ENCODE data around the gene TMBIM4. TPM values are rescaled to one million over a fixed set of nuclear protein-coding genes. Genes with fewer than 3 reads are reported as not detected.
"Not testable (repeated sequence)": the region's sequence is repeated elsewhere in the genome, so short reads cannot be mapped to it uniquely, and the experiment has no call there.

Gene TMBIM4, protein sequence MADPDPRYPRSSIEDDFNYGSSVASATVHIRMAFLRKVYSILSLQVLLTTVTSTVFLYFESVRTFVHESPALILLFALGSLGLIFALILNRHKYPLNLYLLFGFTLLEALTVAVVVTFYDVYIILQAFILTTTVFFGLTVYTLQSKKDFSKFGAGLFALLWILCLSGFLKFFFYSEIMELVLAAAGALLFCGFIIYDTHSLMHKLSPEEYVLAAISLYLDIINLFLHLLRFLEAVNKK
- 70.6 TPM for total RNA-seq

DNA sequence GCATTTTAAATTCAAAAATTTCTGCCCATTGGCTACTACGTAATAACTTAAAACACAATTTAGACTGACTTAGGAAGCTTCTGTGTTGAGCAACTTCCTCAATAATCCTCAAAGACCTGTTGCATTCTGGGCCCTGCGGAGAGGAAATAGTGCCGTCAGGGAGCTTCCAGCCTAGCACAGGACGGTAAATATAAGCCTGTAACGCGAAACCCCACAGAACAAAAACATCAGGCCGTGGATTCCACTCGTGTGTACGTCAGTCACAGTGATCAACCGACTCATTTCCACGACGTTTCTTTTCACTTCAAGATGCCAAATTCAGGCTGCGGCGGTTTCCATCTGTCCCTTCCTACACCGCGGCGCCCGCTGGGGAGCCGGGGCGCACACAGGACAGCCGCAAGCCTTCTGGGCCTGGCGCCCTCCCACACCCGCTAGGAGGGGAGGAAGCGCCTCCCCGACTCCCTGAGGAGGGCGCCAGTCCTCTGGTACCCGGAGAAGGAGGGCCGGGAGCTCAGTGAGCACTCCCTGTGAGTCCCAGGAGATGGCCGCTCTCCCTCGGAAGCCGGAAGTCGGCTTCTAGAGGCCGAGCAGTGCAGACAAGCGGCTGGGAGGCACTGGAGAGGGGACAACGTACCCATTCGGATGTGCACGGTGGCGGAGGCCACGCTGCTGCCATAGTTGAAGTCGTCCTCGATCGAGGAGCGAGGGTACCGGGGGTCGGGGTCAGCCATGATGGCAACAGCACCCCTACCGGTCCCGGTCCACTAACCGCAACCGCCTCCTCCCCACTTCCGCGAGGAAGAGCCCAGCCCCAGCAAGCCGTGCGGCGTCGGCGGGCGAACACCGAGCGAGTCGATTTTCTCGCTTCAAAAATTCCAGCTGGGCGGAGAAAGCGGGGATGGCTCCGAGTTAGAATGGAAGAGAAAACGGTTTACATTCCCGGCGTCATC lies at the start of gene TMBIM4:
TMBIM4 (minus strand) TSS at position 776 of the 950 bp plus-strand sequence; CDS start at position 731, 45 bp downstream.
- DNase-seq (ENCODE audit: low read depth in 2 of 3, low spot score in 2 of 3), result peak; percentile 80 to 97 (median 94)

DNA sequence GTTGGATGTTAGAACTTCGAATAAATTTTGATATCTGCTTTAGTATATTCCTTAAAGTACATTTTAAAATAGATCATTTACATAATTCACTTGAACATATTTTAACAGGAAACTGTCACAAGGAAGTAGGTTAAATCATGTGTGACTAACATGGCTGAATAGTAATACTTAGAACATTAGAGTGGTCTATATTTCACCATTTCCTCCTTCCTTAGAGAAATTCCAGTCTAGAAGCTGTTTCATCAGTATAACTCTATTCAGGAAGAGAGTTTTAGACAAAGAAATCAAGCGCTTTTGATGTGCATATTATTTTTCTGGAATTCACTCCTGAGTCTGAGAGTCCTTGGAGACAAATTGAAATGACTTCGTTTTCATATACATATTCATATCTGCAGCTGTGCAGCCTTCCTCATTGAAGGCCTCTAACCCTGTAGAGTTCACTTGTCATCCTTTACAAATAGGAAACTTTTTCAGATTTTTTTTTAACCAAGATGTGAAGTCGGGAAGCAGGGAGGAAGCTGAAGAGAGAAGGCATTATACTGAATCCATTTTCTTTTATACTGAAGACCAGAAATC lies 47.6 kb upstream of the TMBIM4 start:
- no peak for DNase-seq (ENCODE audit: low read depth in 2 of 3, low spot score in 2 of 3)

DNA sequence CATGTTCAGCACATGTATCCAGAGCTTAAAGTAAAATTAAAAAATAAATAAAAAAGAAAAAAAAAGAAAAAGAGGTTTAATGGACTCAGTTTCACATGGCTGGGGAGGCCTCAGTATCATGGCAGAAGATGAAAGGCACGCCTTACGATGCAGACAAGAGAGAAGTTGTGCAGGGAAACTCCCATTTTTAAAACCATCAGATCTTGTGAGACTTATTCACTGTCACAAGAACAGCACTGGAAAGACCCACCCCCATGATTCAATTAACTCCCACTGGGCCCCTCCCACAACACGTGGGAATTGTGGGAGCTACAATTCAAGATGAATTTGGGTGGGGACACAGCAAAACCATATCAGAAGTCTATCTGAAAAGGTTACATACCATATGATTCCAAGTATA lies 43.2 kb upstream of the TMBIM4 start:
- not testable (repeated sequence) for DNase-seq (ENCODE audit: low read depth in 2 of 3, low spot score in 2 of 3)

DNA sequence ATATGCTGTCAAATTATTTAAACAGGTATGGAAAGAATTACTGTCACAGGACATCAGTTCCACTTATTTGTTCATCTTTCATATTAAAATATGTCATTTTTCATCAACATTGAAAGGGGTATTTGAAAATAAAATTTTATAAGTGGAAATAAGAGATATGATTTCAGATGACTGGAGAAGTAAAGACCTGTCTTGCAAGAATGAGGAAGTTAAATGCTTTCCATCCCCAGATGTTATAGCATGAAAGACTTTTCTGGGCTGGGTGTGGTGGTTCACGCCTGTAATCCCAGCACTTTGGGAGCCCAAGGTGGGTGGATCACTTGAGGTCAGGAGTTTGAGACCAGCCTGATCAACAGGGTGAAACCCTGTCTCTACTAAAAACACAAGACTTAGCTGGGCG lies 41.8 kb upstream of the TMBIM4 start:
- DNase-seq (ENCODE audit: low read depth in 2 of 3, low spot score in 2 of 3), result peak in 1 of 3 donors; percentile 28

DNA sequence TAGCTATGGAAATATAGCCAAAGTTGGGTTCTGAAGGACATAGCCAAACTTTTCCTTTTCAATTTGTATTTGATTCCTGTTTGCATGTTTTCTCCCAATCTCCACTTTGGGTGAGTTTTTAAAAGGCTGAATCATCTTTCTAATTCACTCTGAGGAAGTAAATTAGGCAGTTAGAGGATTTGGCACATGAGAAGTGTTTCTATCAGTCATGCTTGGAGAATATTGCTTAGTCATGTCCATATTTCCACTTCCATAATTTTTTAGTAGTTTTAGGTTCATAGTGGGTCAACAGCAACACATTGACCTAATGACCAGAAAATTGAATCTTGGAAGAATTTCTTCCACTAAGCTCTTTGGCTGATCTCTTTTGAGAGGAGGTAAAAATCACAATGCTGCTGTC lies 41.0 kb upstream of the TMBIM4 start:
- peak in 1 of 3 donors; percentile 51 for DNase-seq (ENCODE audit: low read depth in 2 of 3, low spot score in 2 of 3)

DNA sequence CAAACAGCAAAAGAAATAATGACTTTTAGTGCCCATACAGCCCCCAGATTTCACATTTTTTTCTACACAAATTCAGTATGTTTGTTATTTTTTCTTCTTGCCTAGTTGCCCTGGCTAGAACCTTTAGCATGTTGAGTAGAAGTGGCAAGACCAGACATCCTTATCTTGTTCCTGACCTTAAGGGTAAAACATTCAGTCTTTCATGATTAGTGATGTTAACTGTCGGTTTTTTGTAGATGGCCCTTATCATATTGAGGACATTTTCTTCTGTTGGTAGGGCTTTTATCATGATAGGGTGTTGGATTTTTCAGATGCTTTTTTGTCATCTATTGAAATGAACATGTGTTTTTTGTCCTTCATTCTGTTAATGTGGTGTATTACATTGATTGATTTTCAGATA lies 36.3 kb upstream of the TMBIM4 start:
- DNase-seq (ENCODE audit: low read depth in 2 of 3, low spot score in 2 of 3), result no peak

DNA sequence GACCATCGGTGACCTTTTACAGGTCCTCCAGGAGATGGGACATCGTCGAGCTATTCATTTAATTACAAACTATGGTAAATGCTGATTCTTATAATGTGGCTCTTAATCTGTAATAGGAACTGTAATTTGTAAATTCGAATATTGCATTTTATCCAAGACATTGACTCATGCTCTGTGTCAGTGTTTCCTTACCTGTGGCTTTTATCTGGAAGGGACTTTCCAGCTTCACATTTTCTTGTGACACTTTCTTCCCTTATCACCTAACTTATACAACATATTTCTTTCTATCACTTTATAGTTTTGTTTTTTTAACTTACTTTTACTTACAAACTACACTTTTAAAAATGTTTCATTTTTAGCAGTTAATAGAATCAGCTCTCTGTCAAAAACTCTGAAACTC lies 34.0 kb upstream of the TMBIM4 start:
- peak in 2 of 3 donors; percentile 23 to 40 for DNase-seq (ENCODE audit: low read depth in 2 of 3, low spot score in 2 of 3)

DNA sequence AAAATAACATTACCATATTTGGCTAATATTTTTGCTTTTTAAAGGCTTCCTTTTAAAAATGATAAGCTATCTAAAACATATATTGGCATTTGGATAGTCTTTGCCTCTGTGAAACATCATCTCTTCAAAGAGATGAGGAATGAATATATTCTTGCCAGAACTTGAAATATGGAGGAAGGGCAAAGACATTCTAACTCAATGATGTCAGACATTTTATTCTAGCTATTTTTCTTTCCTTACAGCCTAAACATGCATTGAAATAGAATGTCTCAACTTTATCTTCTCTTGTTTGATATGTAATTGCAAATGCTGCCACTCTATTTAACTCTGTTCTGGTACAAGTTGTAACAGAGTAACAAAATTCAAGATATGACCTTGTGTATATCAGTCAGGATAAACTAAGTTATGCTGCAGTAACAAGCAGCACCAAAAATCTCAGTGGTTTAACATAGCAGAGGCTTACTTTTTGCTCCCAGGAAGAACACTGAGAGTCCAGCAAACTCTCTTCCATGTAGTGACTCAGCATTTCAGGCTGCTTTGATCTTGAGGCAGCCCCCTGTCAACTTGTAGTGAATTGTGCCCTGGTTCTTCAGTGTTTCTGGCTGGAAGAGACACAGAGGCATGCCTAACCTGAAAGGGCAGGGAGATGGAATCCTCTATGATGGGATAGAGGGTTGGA lies 30.2 kb upstream of the TMBIM4 start:
- DNase-seq (ENCODE audit: low read depth in 2 of 3, low spot score in 2 of 3), result no peak

DNA sequence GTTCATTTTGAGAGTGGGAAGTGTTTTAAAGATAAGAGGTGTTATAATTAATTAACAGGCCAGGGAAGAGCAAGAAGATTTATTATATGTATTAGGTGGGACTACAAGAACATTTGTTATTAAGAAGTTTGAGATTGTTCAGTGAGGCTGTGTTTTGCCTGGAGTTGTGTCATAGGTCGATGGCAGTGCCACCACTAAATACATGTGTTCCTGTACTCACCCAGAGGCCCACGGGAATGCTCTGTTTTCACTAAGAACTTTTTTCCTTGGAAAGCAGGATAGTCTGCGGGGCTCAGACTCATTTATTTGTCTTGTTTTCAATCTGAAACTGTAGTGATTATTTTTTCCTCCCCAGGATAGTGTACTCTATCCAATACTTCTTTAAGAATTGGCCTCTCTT lies 29.3 kb upstream of the TMBIM4 start:
- DNase-seq (ENCODE audit: low read depth in 2 of 3, low spot score in 2 of 3), result no peak

DNA sequence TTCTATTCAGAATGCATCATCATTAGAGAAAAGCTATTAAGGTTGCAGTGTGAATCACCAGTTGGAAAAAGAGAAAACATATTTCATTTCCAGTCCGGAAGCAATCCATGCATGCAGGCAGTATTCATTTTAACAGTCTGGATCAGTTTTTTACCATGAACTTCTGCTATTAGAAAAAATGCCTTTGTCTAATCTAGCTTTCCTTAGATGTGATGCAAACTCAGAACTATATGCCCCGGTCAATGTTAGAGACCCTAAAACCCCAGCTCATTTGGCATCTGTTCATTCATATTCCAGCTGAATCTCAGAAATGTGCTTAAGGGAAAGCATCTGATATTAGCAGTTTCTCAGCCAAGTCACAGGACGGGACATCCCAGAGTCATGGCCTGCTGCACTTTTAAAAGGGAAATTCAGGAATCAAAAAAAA lies 27.7 kb upstream of the TMBIM4 start:
- no peak for DNase-seq (ENCODE audit: low read depth in 2 of 3, low spot score in 2 of 3)

DNA sequence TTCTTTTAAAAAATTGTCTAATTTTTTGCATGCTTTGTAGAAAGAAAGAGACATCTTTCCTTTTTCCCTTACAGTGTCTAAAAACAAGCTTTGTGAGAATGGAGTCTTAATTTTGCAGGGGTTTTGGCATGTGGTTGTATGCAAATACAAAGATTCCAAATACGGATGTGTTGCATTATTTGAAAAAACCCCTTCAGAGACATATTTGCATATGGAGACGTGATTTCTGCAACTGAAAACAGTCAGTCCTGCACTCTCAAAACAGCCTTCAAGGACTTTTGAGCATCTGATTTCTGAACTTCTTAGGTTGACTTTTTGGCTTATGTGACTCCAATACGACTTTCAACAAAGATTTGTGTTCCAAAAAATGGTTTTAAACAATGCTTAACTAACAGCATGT lies 27.0 kb upstream of the TMBIM4 start:
- no peak for DNase-seq (ENCODE audit: low read depth in 2 of 3, low spot score in 2 of 3)

DNA sequence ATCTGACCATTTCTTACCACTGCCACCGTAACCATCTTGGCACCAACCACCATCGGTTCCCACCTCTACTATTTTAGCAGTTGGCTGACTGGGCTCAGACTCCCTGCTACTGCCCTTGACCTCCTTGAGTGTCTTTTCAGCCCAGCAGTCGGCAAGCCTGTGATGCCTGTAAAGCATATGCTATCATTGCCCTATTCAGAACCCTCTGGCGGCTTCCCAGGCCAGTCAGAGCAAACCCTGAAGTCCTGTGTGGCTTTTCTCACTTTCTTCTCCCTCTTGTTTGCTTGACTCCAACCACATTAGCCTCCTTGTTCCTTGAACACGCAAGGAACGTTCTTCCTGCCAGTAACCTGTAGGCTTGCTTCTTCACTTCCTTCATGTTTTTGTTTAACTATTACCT lies 25.4 kb upstream of the TMBIM4 start:
- DNase-seq (ENCODE audit: low read depth in 2 of 3, low spot score in 2 of 3), result no peak

DNA sequence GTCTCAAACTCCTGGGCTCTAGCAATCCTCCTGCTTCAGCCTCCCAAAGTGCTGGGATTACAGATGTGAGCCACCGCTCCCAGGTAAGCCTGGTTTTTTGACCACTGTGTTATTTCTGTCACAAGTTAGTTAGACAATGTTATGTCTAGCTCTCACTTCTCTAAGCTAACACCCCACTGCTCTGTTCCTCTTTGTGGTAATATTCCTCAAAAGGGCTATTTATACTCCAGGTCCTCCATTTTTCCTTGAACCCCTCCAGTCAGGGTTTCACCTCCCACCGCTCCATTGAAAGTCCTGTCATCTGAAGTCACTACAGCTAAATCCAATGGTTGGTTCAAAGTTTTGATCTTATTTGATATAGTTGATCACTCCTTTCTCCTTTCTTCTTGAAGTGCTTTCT lies 24.3 kb upstream of the TMBIM4 start:
- no peak for DNase-seq (ENCODE audit: low read depth in 2 of 3, low spot score in 2 of 3)

DNA sequence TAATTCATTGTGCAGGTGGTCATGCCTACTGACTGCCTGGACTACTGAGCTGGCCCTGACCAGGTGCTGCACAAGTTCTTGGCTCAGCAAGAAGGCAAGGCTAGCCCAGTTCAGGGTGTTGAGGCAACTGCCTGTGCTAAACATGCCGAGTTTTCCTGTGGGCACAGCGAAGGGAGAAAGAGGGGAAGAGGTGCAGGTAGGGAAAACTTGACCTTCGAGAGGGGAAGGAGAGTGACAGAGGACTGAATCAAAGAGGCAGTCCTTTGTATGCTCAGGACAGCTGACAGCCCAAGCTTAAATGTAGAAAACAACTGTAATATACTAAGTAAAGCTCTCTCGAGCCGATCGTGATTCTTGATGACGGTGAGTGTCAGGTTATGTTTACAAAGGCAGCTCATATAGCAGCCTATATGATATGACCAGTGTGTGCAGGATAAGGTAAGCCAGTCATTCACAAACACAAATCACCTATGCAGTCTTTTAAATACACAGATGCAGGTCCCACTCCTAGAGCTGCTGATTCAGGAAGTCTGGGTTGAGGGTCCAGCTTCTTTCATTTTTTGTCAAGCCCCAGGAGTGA lies 21.8 kb upstream of the TMBIM4 start:
- DNase-seq (ENCODE audit: low read depth in 2 of 3, low spot score in 2 of 3), result no peak

DNA sequence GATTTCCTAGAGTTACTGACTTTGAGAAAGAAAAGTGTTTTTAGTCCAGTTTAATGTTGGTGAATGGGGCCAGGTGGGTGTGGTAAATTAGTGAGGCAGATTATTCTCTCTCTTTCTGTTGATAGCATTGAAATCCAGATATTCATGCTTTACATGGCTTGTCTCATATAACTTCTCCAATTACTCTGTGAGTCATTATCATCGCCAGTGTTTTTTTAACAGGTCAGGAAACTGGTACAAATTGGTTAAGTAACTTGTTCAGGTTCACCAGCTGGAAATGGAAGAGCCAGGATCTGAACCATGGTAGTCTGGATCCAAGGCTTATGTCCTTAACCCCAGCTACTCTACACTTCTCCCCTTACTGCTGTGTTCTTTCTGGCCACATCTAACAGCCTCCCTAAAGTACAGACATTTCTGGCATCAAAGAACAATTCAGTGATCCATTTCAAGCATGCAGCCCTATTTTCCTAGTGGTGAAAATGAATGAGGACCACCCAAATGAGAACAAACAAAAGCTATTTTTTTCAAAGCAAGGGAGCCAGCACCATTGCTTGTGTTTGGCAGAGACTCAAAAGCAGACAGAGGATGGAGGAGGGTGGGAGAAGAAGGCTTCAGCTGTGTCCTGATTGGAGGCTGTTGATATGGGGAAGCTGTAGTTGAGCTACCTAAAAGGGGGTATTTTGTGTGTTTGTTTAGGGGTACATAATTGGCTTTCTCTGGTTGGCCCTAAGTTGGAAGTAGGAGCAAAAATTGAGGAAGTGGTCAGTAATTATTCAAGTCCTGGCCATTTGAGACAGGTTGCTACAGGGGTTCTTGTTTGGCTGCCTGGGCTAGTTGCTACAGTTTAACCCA lies 20.9 kb upstream of the TMBIM4 start:
- DNase-seq (ENCODE audit: low read depth in 2 of 3, low spot score in 2 of 3), result peak in 2 of 3 donors; percentile 52 to 56

DNA sequence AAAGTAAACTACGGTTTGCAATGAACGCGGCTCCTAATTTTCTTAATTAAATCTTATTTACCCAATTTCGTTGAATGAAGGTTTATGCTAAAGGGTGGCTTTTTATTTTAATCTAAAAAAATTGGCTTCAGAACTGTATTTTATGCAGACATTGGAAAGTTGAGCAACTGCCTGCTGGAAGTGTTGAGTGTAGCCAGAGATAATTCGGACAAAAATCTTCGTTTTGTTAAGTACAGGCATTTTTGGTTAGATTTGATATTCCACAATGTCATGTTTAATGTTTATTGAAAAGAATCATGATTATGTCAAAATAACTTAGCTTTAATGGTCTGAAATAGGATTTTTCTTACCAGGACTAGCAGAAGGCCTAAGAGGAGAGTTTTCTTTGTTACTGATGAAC lies 20.1 kb upstream of the TMBIM4 start:
- DNase-seq (ENCODE audit: low read depth in 2 of 3, low spot score in 2 of 3), result no peak

DNA sequence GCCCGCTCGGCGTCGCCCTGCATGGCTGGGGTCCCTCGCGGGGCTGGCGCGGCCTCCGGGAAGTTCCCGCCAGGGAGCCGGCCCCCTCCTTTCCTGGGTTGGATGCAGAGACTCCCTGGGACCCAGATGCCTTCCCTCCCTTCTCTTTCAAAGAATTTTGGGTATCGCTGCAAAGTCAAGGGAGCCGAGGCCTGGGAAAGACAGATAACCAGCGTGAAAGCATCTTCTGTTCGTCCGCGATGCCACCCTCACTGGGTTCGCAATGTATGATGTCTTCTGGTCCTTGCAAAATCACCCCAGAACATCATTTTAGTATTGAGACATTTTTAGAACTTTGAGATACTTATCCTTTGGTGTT lies 19.7 kb upstream of the TMBIM4 start:
- peak in 1 of 3 donors; percentile 23 for DNase-seq (ENCODE audit: low read depth in 2 of 3, low spot score in 2 of 3)

DNA sequence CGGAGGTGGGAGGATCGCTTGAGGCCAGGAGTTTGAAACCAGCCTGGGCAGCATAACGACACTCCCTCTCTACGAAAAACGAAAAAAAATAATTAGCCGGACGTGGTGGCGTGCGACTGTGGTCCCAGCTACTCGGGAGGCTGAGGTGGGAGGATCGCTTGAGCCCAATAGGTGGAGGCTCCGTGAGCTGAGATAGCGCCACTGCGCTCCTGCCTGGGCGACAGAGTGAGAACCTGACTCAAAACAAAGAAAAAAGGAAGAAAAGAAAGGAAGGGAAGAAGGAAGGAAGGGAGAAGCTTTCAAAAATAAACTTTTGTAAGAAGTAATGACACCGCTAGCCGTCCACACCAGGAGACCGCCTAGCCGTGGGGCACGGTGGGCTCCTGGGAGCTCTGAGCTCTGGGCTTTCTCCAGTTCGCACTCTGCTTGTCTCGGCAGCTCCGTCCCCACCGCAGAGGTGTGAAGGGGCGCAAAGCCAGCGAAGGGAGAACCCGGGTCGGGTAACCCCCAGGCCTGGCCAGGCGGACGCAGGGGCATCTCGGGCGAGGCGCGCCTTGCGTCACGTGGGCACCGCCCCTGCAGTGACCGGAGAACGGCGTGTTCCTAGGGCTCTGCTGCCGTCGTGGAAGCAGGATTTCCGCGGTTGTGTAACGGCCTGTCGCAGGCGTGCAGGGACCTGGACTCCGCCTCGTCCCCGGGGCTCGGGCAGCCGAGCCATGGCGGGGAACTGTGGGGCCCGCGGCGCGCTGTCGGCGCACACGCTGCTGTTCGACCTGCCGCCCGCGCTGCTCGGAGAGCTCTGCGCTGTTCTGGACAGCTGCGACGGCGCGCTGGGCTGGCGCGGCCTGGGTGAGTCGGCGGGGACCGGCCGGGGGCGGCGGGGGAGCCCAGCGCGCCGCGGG lies 19.0 kb upstream of the TMBIM4 start, which contains the start of gene IRAK3:
IRAK3 (plus strand) TSS at position 631 of the 902 bp plus-strand sequence; CDS start at position 717, 86 bp downstream.
- DNase-seq (ENCODE audit: low read depth in 2 of 3, low spot score in 2 of 3), result peak in 2 of 3 donors; percentile 82 to 86

DNA sequence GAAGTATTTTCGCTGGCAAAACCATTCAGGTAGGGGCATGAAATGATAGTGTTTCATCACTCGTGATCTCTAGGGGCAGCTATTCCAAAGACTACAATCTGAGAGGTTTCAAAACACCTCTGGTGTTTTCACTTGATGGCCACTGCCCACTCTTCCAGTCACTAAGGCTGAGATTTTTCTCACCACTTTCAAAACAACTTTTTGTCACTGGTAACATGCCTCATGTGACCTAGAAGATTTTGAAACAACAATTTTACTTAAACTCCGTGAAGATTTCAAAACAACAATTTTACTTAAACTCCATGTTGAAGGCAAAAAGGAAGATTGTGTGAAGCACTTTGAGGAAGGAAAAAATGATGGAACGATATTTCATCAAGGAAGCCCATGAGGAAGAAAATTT lies 18.0 kb upstream of the TMBIM4 start:
- DNase-seq (ENCODE audit: low read depth in 2 of 3, low spot score in 2 of 3), result no peak
